ENCODE measurements around the gene SKIDA1. TPM values are rescaled to one million over a fixed set of nuclear protein-coding genes. Genes with fewer than 3 reads are reported as not detected.

SKIDA1 gene
- total and polyA plus RNA-seq, 4 donors, result 0.63 to 2.6 (median 1.6) TPM

DNA sequence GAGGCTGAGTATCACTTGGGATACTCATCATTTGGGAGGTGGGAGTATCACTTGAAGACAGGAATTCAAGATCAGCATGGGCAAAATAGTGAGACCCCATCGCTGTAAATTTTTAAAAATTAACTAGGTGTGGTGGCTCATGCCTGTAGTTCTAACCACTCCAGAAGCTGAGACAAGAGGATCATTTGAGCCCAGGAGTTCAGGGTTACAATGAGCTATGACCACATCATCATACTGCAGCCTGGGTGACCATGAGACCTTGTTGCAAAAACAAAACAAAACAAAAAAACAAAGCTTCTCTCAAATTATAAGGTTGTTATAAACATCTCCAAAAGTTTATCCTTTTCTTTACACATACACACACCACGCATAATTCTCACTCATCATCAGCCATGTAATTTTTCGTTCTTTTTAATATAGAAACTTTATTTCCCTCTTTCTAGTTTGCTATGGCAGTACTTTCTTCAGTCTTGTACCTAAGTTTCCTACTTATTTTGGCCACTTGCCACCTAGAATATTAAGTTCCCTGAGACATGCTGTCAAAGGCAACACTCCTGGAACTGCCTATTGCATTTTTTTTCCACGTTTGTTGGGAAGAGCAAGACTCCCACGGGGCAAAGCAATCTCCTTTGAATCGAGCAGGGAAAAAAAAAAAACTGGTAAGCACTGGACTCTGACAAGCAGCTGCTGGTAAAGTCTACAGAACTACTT, 37.1 kb downstream of the SKIDA1 start:
- Histone ChIP-seq H3K9me3 (ENCODE audit: control insufficient read depth in 4 of 4, low read length in 3 of 4) (no peaks in the 10 kb centered on the region), H3K27ac (ENCODE audit: low read depth in 1 of 2, low read length in 2 of 2) (no peak overlapping the region), H3K4me1 (ENCODE audit: control insufficient read depth in 4 of 4, insufficient read depth in 4 of 4, low read length in 3 of 4) (no peaks in the 10 kb centered on the region), H3K4me3 (ENCODE audit: low read depth in 1 of 3, low read length in 3 of 3) (no peak overlapping the region), H3K36me3 (ENCODE audit: control insufficient read depth in 4 of 4, insufficient read depth in 3 of 4, low read depth in 1 of 4, low read length in 3 of 4) (no peaks in the 10 kb centered on the region), H3K27me3 (ENCODE audit: control insufficient read depth in 4 of 4, insufficient read depth in 4 of 4, low read length in 3 of 4) (no peaks in the 10 kb centered on the region), H3K9ac (ENCODE audit: low read depth in 1 of 2, low read length in 2 of 2) (no peak overlapping the region)
- DNase-seq (ENCODE audit: low spot score), result no peak
- TF ChIP-seq NR2F2 (IDR thresholded peaks at IDR 0.05) (no peak), GABPA (IDR thresholded peaks at IDR 0.05 in 1 of 2, conservative IDR thresholded peaks at IDR 0.05 in 1 of 2) (no peak), SP1 (IDR thresholded peaks at IDR 0.05) (no peak), HNF4G (IDR thresholded peaks at IDR 0.05) (no peak), HNF4A (conservative IDR thresholded peaks at IDR 0.05) (no peak), RAD21 (IDR thresholded peaks at IDR 0.05) (no peak), FOXA2 (IDR thresholded peaks at IDR 0.05) (no peak), JUND (IDR thresholded peaks at IDR 0.05) (no peak), RXRA (IDR thresholded peaks at IDR 0.05) (no peak)
- 68% methylated on average over 6 of the region's 6 CpGs for WGBS

DNA sequence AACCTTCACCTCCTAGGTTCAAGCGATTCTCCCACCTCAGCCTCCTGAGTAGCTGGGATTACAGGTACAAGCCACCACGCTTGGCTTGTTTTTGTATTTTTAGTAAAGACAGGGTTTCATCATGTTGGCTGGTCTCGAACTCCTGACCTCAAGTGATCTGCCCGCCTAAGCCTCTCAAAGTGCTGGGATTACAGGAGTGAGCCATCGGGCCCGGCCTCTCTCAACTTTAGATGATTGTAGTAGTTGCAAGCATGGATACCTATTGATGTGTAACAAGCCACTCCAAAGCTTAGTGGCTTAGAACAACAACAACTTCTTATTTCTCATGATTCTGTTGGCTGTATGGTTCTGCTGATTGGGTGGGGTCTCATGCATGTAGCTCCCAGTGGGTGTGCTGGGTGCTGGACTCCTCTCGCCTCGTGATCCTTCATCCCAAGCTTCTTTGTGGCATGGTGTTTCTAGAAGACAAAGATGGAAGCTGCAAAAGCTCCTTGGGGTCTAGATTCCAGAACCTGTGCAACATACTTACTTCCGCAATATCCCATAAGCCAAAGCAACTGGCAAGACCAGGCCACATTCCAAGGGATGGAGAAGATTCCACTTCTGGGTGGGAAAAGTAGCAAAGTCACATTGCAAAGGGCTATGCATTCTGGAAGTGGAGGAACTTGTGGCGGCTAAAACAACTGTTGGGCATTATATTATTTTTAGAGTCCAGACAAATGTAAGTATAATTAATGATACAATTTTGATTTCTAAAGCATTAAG, 37.9 kb downstream of the SKIDA1 start:
- no peak for DNase-seq (ENCODE audit: low spot score)
- no peak overlapping the region for H3K27ac ChIP-seq (ENCODE audit: low read depth in 1 of 2, low read length in 2 of 2)
- no peaks in the 10 kb centered on the region for H3K27me3 ChIP-seq (ENCODE audit: control insufficient read depth in 4 of 4, insufficient read depth in 4 of 4, low read length in 3 of 4)
- no peaks in the 10 kb centered on the region for H3K4me1 ChIP-seq (ENCODE audit: control insufficient read depth in 4 of 4, insufficient read depth in 4 of 4, low read length in 3 of 4)
- no peak overlapping the region for H3K9ac ChIP-seq (ENCODE audit: low read depth in 1 of 2, low read length in 2 of 2)
- H3K36me3 ChIP-seq (ENCODE audit: control insufficient read depth in 4 of 4, insufficient read depth in 3 of 4, low read depth in 1 of 4, low read length in 3 of 4), result no peaks in the 10 kb centered on the region
- 98% methylated on average over 10 of the region's 10 CpGs for WGBS
- no peaks in the 10 kb centered on the region for H3K9me3 ChIP-seq (ENCODE audit: control insufficient read depth in 4 of 4, low read length in 3 of 4)
- TF ChIP-seq REST (IDR thresholded peaks at IDR 0.05), result no peak
- no peak for TF ChIP-seq NR2F2 (IDR thresholded peaks at IDR 0.05)
- TF ChIP-seq JUND (IDR thresholded peaks at IDR 0.05), result no peak
- no peak for TF ChIP-seq EGR1 (IDR thresholded peaks at IDR 0.05; ENCODE audit: low read depth in 2 of 2)
- TF ChIP-seq, protein P1, sequence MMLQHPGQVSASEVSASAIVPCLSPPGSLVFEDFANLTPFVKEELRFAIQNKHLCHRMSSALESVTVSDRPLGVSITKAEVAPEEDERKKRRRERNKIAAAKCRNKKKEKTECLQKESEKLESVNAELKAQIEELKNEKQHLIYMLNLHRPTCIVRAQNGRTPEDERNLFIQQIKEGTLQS (IDR thresholded peaks at IDR 0.05), result no peak
- TF ChIP-seq, protein P2, sequence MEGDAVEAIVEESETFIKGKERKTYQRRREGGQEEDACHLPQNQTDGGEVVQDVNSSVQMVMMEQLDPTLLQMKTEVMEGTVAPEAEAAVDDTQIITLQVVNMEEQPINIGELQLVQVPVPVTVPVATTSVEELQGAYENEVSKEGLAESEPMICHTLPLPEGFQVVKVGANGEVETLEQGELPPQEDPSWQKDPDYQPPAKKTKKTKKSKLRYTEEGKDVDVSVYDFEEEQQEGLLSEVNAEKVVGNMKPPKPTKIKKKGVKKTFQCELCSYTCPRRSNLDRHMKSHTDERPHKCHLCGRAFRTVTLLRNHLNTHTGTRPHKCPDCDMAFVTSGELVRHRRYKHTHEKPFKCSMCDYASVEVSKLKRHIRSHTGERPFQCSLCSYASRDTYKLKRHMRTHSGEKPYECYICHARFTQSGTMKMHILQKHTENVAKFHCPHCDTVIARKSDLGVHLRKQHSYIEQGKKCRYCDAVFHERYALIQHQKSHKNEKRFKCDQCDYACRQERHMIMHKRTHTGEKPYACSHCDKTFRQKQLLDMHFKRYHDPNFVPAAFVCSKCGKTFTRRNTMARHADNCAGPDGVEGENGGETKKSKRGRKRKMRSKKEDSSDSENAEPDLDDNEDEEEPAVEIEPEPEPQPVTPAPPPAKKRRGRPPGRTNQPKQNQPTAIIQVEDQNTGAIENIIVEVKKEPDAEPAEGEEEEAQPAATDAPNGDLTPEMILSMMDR (IDR thresholded peaks at IDR 0.05; ENCODE audit: low read depth, low read length, missing input control), result no peak
- no peak for TF ChIP-seq HNF4G (IDR thresholded peaks at IDR 0.05)
- no peak for TF ChIP-seq FOXA1 (IDR thresholded peaks at IDR 0.05)
- no peak for TF ChIP-seq FOXA2 (IDR thresholded peaks at IDR 0.05)
- no peak for TF ChIP-seq GABPA (IDR thresholded peaks at IDR 0.05 in 1 of 2, conservative IDR thresholded peaks at IDR 0.05 in 1 of 2)
- no peak overlapping the region for H3K4me3 ChIP-seq (ENCODE audit: low read depth in 1 of 3, low read length in 3 of 3)

All from liver (tissue), 9 donors.